IMR-90 (cell line): ENCODE results near the gene GNAS-AS1. TPM values are rescaled to one million over a fixed set of nuclear protein-coding genes. Genes with fewer than 3 reads are reported as not detected.

Experiments
- ATAC-seq: fragments of 200-7000 bp; cut with Tn5 transposase; 2 replicates; pipeline ENCODE4 v1.9.1; 2020; ENCODE audit warnings: low read depth, mild to moderate bottlenecking, moderate library complexity
- BruUV-seq: library from RNA; stranded (reverse); fragments of 400-500 nt; replicated peaks from 2 replicates; lab custom pipeline; 2021; lab: Mats Ljungman, UMichigan
- CTCF ChIA-PET: fragments of 300-600 bp; formaldehyde crosslinking; extraction: SDS; loops from one replicate; lab custom pipeline; 2021; ENCODE audit warnings: antibody characterized with exemption; lab: Yijun Ruan, JAX
- POLR2A ChIA-PET: fragments of 300-600 bp; sonication (Branson Sonifier 250); formaldehyde crosslinking; loops from one replicate; lab custom pipeline; 2022; ENCODE audit warnings: antibody characterized with exemption; ENCODE audit not compliant: unreplicated experiment; lab: Charles Lee
- DNase-seq: peaks from one replicate; pipeline ENCODE4 v3.0.0; 2013
- H2AFZ ChIP-seq: replicated peaks from 2 replicates; pipeline ENCODE3; 2013; ENCODE audit warnings: low read length, mild to moderate bottlenecking; ENCODE audit not compliant: poor library complexity
- H2AK5ac ChIP-seq: 2 replicates; pipeline ENCODE4 v1.6.1; 2013; ENCODE audit warnings: low read depth, low read length, inconsistent platforms
- H2AK9ac ChIP-seq: replicated peaks from 2 replicates; pipeline ENCODE3; 2013; ENCODE audit warnings: mild to moderate bottlenecking, low read depth, low read length, moderate library complexity; ENCODE audit not compliant: poor library complexity
- H2BK120ac ChIP-seq: 2 replicates; pipeline ENCODE4 v1.6.1; 2013; ENCODE audit warnings: low read depth, low read length, inconsistent platforms
- H2BK15ac ChIP-seq: 3 replicates; pipeline ENCODE4 v1.6.1; 2013; ENCODE audit warnings: low read depth, low read length, inconsistent platforms
- H2BK20ac ChIP-seq: 2 replicates; pipeline ENCODE4 v1.6.1; 2013; ENCODE audit warnings: low read depth, mild to moderate bottlenecking, inconsistent platforms, low read length, moderate library complexity
- H2BK5ac ChIP-seq: 2 replicates; pipeline ENCODE4 v1.6.1; 2013; ENCODE audit warnings: mild to moderate bottlenecking, low read depth, low read length, inconsistent platforms; ENCODE audit not compliant: poor library complexity, severe bottlenecking
- H3K14ac ChIP-seq: replicated peaks from 2 replicates; pipeline ENCODE4 v1.6.1; 2013; ENCODE audit warnings: low read depth, low read length, inconsistent platforms
- H3K18ac ChIP-seq: 2 replicates; pipeline ENCODE4 v1.6.1; 2013; ENCODE audit warnings: low read depth, low read length, control low read depth
- H3K23ac ChIP-seq: 2 replicates; pipeline ENCODE4 v1.6.1; 2013; ENCODE audit warnings: low read depth, low read length, inconsistent platforms
- H3K27ac ChIP-seq: 2 replicates; pipeline ENCODE4 v1.5.1; 2013; ENCODE audit warnings: mild to moderate bottlenecking, control low read depth, low read length; ENCODE audit not compliant: insufficient read depth
- H3K27me3 ChIP-seq: 2 replicates; pipeline ENCODE4 v1.6.1; 2013; ENCODE audit warnings: low read length; ENCODE audit not compliant: control insufficient read depth, insufficient read depth
- H3K36me3 ChIP-seq: 2 replicates; pipeline ENCODE4 v1.6.1; 2013; ENCODE audit warnings: low read length, mixed read lengths; ENCODE audit not compliant: control insufficient read depth, insufficient read depth
- H3K4ac ChIP-seq: 2 replicates; pipeline ENCODE4 v1.6.1; 2013; ENCODE audit warnings: low read depth, low read length, inconsistent platforms
- H3K4me1 ChIP-seq: 2 replicates; pipeline ENCODE4 v1.6.1; 2013; ENCODE audit warnings: low read length, mixed read lengths; ENCODE audit not compliant: control insufficient read depth, insufficient read depth
- H3K4me2 ChIP-seq: 2 replicates; pipeline ENCODE4 v1.6.1; 2013; ENCODE audit warnings: low read depth, mild to moderate bottlenecking, control low read depth, low read length, moderate library complexity
- H3K4me3 ChIP-seq: 2 replicates; pipeline ENCODE4 v1.5.1; 2013; ENCODE audit warnings: low read depth, mild to moderate bottlenecking, control low read depth, low read length, moderate library complexity; ENCODE audit not compliant: insufficient read depth
- H3K56ac ChIP-seq: 2 replicates; pipeline ENCODE4 v1.6.1; 2013; ENCODE audit warnings: low read length, inconsistent platforms; ENCODE audit not compliant: insufficient read depth; ENCODE audit errors: extremely low read depth
- H3K79me1 ChIP-seq, 2 experiments: 2 replicates each; pipeline ENCODE4 v1.6.1; 2013; ENCODE audit warnings: low read length in 2 of 2, inconsistent platforms in 1 of 2, low read depth in 1 of 2
- H3K9ac ChIP-seq: 2 replicates; pipeline ENCODE4 v1.6.1; 2013; ENCODE audit warnings: low read depth, low read length, control low read depth
- H3K9me1 ChIP-seq: 2 replicates; pipeline ENCODE4 v1.6.1; 2013; ENCODE audit warnings: low read length, inconsistent platforms; ENCODE audit not compliant: insufficient read depth
- H3K9me3 ChIP-seq: 2 replicates; pipeline ENCODE4 v1.6.1; 2013; ENCODE audit warnings: low read length; ENCODE audit not compliant: control insufficient read depth, insufficient read depth
- H4K20me1 ChIP-seq: 2 replicates; pipeline ENCODE4 v1.6.1; 2013; ENCODE audit warnings: low read length, inconsistent platforms; ENCODE audit not compliant: insufficient read depth
- H4K5ac ChIP-seq: 2 replicates; pipeline ENCODE4 v1.6.1; 2013; ENCODE audit warnings: mild to moderate bottlenecking, low read depth, low read length, control low read depth
- H4K8ac ChIP-seq, 2 experiments: 2 replicates each; pipeline ENCODE4 v1.6.1; 2013; ENCODE audit warnings: low read depth in 2 of 2, low read length in 2 of 2, control low read depth in 1 of 2, inconsistent platforms in 1 of 2
- H4K91ac ChIP-seq: 2 replicates; pipeline ENCODE4 v1.6.1; 2013; ENCODE audit warnings: low read depth, low read length, inconsistent platforms; ENCODE audit not compliant: insufficient read depth
- BHLHE40 ChIP-seq: fragments of 150-350 bp; IDR thresholded peaks from 2 replicates; pipeline ENCODE4 v1.6.1; 2016; ENCODE audit warnings: mild to moderate bottlenecking, low read depth, low read length
- CEBPB ChIP-seq: IDR thresholded peaks from 2 replicates; pipeline ENCODE4 v1.6.1; 2012; ENCODE audit warnings: low read depth, low read length, improper control_type of control experiment
- CHD1 ChIP-seq: IDR thresholded peaks from 2 replicates; pipeline ENCODE4 v1.6.1; 2012; ENCODE audit warnings: low read depth, low read length, improper control_type of control experiment
- CTCF ChIP-seq: conservative IDR thresholded peaks from 2 replicates; pipeline ENCODE4 v1.5.1; 2012; ENCODE audit warnings: mild to moderate bottlenecking, low read depth, low read length, improper control_type of control experiment
- ELK1 ChIP-seq: fragments of 150-350 bp; IDR thresholded peaks from 2 replicates; pipeline ENCODE4 v1.6.1; 2016; ENCODE audit warnings: low read depth, mild to moderate bottlenecking, low read length, moderate library complexity, borderline replicate concordance
- FOS ChIP-seq: fragments of 150-350 bp; IDR thresholded peaks from 2 replicates; pipeline ENCODE4 v1.6.1; 2016; ENCODE audit warnings: low read depth, low read length
- MAFK ChIP-seq: IDR thresholded peaks from 2 replicates; pipeline ENCODE4 v1.6.1; 2012; ENCODE audit warnings: low read depth, low read length, improper control_type of control experiment
- MAZ ChIP-seq: IDR thresholded peaks from 2 replicates; pipeline ENCODE4 v1.6.1; 2012; ENCODE audit warnings: low read depth, mild to moderate bottlenecking, low read length, improper control_type of control experiment, moderate library complexity, borderline replicate concordance
- MXI1 ChIP-seq: IDR thresholded peaks from 2 replicates; pipeline ENCODE4 v1.6.1; 2012; ENCODE audit warnings: low read depth, mild to moderate bottlenecking, low read length, moderate library complexity, borderline replicate concordance
- NFE2L2 ChIP-seq: fragments of 150-350 bp; IDR thresholded peaks from 2 replicates; pipeline ENCODE4 v1.6.1; 2016; ENCODE audit warnings: low read depth, mild to moderate bottlenecking, low read length
- POLR2A ChIP-seq: IDR thresholded peaks from 2 replicates; pipeline ENCODE4 v1.6.1; 2012; ENCODE audit warnings: mild to moderate bottlenecking, low read depth, low read length
- RCOR1 ChIP-seq: IDR thresholded peaks from 2 replicates; pipeline ENCODE4 v1.6.1; 2012; ENCODE audit warnings: mild to moderate bottlenecking, low read length, improper control_type of control experiment; ENCODE audit not compliant: insufficient replicate concordance
- RFX5 ChIP-seq: IDR thresholded peaks from 2 replicates; pipeline ENCODE4 v1.8.0; 2012; ENCODE audit warnings: low read depth, mild to moderate bottlenecking, low read length, moderate library complexity
- SMC3 ChIP-seq: fragments of 150-350 bp; IDR thresholded peaks from 2 replicates; pipeline ENCODE4 v1.6.1; 2016; ENCODE audit warnings: low read depth, mild to moderate bottlenecking, antibody characterized with exemption, low read length, moderate library complexity
- USF2 ChIP-seq: fragments of 150-350 bp; IDR thresholded peaks from 2 replicates; pipeline ENCODE4 v1.6.1; 2017; ENCODE audit warnings: mild to moderate bottlenecking, antibody characterized with exemption, low read length, low read depth
- WGBS, 2 experiments: methylation state at CpG; one replicate each; pipeline versions ENCODE4 v1.1.5 to v1.1.7; 2013; ENCODE audit warnings: missing lambda C conversion rate in 2 of 2; ENCODE audit not compliant: insufficient read length in 1 of 2; ENCODE audit errors: extremely low coverage in 2 of 2; 5-methylcytosine and 5-hydroxymethylcytosine counted together
- dilution Hi-C: fragments of 300-500 bp; cut with HindIII; formaldehyde crosslinking; loops from one replicate; pipeline ENCODE4 v1.14.3; 2018; ENCODE audit warnings: low sequenced_read_pairs; ENCODE audit not compliant: unreplicated experiment
- in situ Hi-C: fragments of 300-500 bp; cut with MboI; formaldehyde crosslinking; loops from 3 replicates; pipeline ENCODE4 v1.14.3; 2019; ENCODE audit warnings: low sequenced_read_pairs, inconsistent platforms, mixed read lengths
- intact Hi-C: fragments of 100-400 bp; cut with micrococcal nuclease; formaldehyde crosslinking; loops from 2 replicates; pipeline ENCODE4 v1.10.0; 2022
- polyA plus RNA-seq, 3 experiments: library from polyadenylated mRNA; depleted of rRNA; stranded (reverse); fragments of >200 nt; gene quantifications; 2 replicates each; pipeline ENCODE4 v1.2.3, GENCODE V29; 2012; ENCODE audit warnings: low replicate concordance in 1 of 3
- total RNA-seq: library from RNA; depleted of rRNA; stranded (reverse); fragments of >200 nt; gene quantifications from 2 replicates; pipeline ENCODE4 v1.2.3, GENCODE V29; 2012

Gene GNAS-AS1
- total and polyA plus RNA-seq, 2 of the 4 experiments (the other 2 are of a cell fraction): 0.54 to 0.60 TPM

- no peak overlapping the region for H3K9ac ChIP-seq
- H3K9me1 ChIP-seq: peaks cover 16% of the 10 kb centered on the region
- BruUV-seq: no TSS peak
- H2AK9ac ChIP-seq: no peak overlapping the region
- no peaks in the 10 kb centered on the region for H3K9me3 ChIP-seq
- H3K27ac ChIP-seq: no peak overlapping the region
- ATAC-seq: no peak
- no peak overlapping the region for H4K8ac ChIP-seq
- in situ Hi-C loops: no loop called here
- 0 out of 2 replicates have a peak overlapping the region, but pooled peaks have one; percentile 25 for H3K23ac ChIP-seq
- intact Hi-C loops: loop anchor here (5.0 kb wide), 1 partner anchor 1512 kb away; no protein-coding TSS in a partner anchor
- H3K56ac ChIP-seq: no peak overlapping the region
- no peak overlapping the region for H2BK120ac ChIP-seq
- peaks cover 21% of the 10 kb centered on the region for H3K4me1 ChIP-seq
- DNase-seq: no peak
- H2BK20ac ChIP-seq: no peak overlapping the region
- H4K5ac ChIP-seq: no peak overlapping the region
- H2AK5ac ChIP-seq: no peak overlapping the region
- no peak overlapping the region for H3K4ac ChIP-seq
- dilution Hi-C loops: no loop called here
- no peak overlapping the region for H2BK15ac ChIP-seq
- H4K91ac ChIP-seq: no peak overlapping the region
- CTCF ChIA-PET: interaction anchor here (0.8 kb wide), 1 partner anchor 79 kb away, joined by 4 read pairs; no protein-coding TSS in a partner anchor
- no peak overlapping the region for H2AFZ ChIP-seq
- 64% methylated on average over 3 of the region's 15 CpGs; no CpG with 5 or more reads in 1 of the 2 experiments for WGBS, 2 experiments
- peaks cover 21% of the 10 kb centered on the region for H3K36me3 ChIP-seq
- no peak overlapping the region for H3K14ac ChIP-seq
- H2BK5ac ChIP-seq: no peak overlapping the region
- H3K79me1 ChIP-seq: peaks cover 16 to 75% of the 10 kb centered on the region in 2 experiments; a peak in 3 of 4 replicates
- H3K4me3 ChIP-seq: no peak overlapping the region
- H3K18ac ChIP-seq: no peak overlapping the region
- no peak overlapping the region for H3K4me2 ChIP-seq
- POLR2A ChIA-PET: no interaction called here
- H3K27me3 ChIP-seq: no peaks in the 10 kb centered on the region
- H4K20me1 ChIP-seq: peaks cover 94% of the 10 kb centered on the region
- no peak for TF ChIP-seq FOS
- TF ChIP-seq MAFK: no peak
- TF ChIP-seq MXI1: no peak
- no peak for TF ChIP-seq RCOR1
- TF ChIP-seq MAZ: no peak
- TF ChIP-seq BHLHE40: no peak
- no peak for TF ChIP-seq SMC3
- TF ChIP-seq CEBPB: no peak
- TF ChIP-seq CHD1: no peak
- no peak for TF ChIP-seq ELK1
- no peak for TF ChIP-seq NFE2L2
- no peak for TF ChIP-seq CTCF
- no peak for TF ChIP-seq RFX5
- TF ChIP-seq POLR2A: no peak
- TF ChIP-seq USF2: no peak
Measured at GRCh38 chr20:58898629-58899408, 48.1 kb upstream of the GNAS-AS1 start.
